Osteoblast (primary cell): ENCODE data around the gene EXOC4. TPM values are rescaled to one million over a fixed set of nuclear protein-coding genes. Genes with fewer than 3 reads are reported as not detected.

Source experiments
- DNase-seq: peaks from one replicate; pipeline ENCODE4 v3.0.0; 2011; ENCODE audit warnings: low spot score, mixed read lengths; ENCODE audit not compliant: insufficient read length; ENCODE audit errors: missing footprints
- H2AFZ ChIP-seq: 2 replicates; pipeline ENCODE4 v1.6.0; 2011; ENCODE audit warnings: mild to moderate bottlenecking, low read length
- H3K27ac ChIP-seq: 2 replicates; pipeline ENCODE4 v1.5.1; 2011; ENCODE audit warnings: mild to moderate bottlenecking, low read depth, low read length, moderate library complexity
- H3K27me3 ChIP-seq: 2 replicates; pipeline ENCODE4 v1.6.0; 2012; ENCODE audit warnings: mild to moderate bottlenecking, control low read depth, inconsistent platforms, low read length, moderate library complexity; ENCODE audit not compliant: insufficient read depth
- H3K36me3 ChIP-seq: 2 replicates; pipeline ENCODE4 v1.5.1; 2011; ENCODE audit warnings: mild to moderate bottlenecking, low read length, control low read depth, moderate library complexity; ENCODE audit not compliant: insufficient read depth
- H3K4me1 ChIP-seq: 2 replicates; pipeline ENCODE4 v1.5.1; 2011; ENCODE audit warnings: mild to moderate bottlenecking, low read length, control low read depth, moderate library complexity; ENCODE audit not compliant: insufficient read depth
- H3K4me2 ChIP-seq: 2 replicates; pipeline ENCODE4 v1.6.0; 2011; ENCODE audit warnings: mild to moderate bottlenecking, low read length; ENCODE audit not compliant: insufficient read depth
- H3K4me3 ChIP-seq: fragments of 200-600 bp; sonication (generic); 3 replicates; pipeline ENCODE4 v1.5.1; 2012; ENCODE audit warnings: mild to moderate bottlenecking, low read length, inconsistent platforms; ENCODE audit not compliant: insufficient read depth
- H3K79me2 ChIP-seq: 2 replicates; pipeline ENCODE4 v1.6.0; 2012; ENCODE audit warnings: mild to moderate bottlenecking, low read length, control low read depth, inconsistent platforms; ENCODE audit not compliant: insufficient read depth
- H3K9me3 ChIP-seq: 2 replicates; pipeline ENCODE4 v1.5.1; 2011; ENCODE audit warnings: low read depth, low read length, control low read depth
- H4K20me1 ChIP-seq: 2 replicates; pipeline ENCODE4 v1.6.0; 2012; ENCODE audit warnings: mild to moderate bottlenecking, low read length, control low read depth; ENCODE audit not compliant: insufficient read depth
- CTCF ChIP-seq: IDR thresholded peaks from 2 replicates; pipeline ENCODE4 v1.5.1; 2011; ENCODE audit warnings: mild to moderate bottlenecking, low read depth, low read length, moderate library complexity; ENCODE audit errors: extremely low read depth
- total RNA-seq: library from RNA; depleted of rRNA; stranded (reverse); fragments of >200 nt; gene quantifications from 2 replicates; pipeline ENCODE4 v1.2.3, GENCODE V29; 2012

The EXOC4 gene
- total RNA-seq, 1 donor, result 134 TPM

GRCh38 chr7:133691727-133692610 is 439.1 kb downstream of the EXOC4 start:
- DNase-seq, result no peak
- Histone ChIP-seq H3K4me2 (peak overlapping the region; percentile 64), H3K36me3 (no peaks in the 10 kb centered on the region), H3K27ac (peak overlapping the region; percentile 64), H2AFZ (no peak overlapping the region), H3K79me2 (no peaks in the 10 kb centered on the region), H4K20me1 (no peaks in the 10 kb centered on the region), H3K27me3 (no peaks in the 10 kb centered on the region), H3K9me3 (no peaks in the 10 kb centered on the region), H3K4me3 (no peak overlapping the region), H3K4me1 (peaks cover 28% of the 10 kb centered on the region)
- no peak for TF ChIP-seq CTCF

DNA sequence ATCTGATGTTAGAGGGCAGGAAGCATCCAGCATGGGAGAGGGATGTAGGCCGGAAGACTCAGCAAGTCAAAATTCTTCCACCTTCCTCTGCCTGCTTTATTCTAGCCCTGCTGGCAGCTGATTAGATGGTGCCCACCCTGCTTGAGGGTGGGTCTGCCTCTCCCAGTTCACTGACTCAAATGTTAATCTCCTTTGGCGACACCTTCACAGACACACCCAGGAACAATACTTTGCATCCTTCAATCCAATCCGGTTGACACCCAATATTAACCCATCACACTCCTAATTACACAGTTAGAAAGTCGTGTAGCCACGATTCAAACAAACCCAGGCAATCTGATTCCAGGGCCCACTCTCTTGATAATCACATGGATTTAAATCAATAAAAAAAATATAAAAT is 440.4 kb downstream of the EXOC4 start:
- Histone ChIP-seq H3K4me2 (no peak overlapping the region), H3K9me3 (no peaks in the 10 kb centered on the region), H3K36me3 (no peaks in the 10 kb centered on the region), H3K4me1 (peaks cover 37% of the 10 kb centered on the region), H3K4me3 (no peak overlapping the region), H3K27ac (no peak overlapping the region), H2AFZ (no peak overlapping the region), H3K27me3 (no peaks in the 10 kb centered on the region), H4K20me1 (no peaks in the 10 kb centered on the region), H3K79me2 (no peaks in the 10 kb centered on the region)
- no peak for TF ChIP-seq CTCF
- no peak for DNase-seq

DNA sequence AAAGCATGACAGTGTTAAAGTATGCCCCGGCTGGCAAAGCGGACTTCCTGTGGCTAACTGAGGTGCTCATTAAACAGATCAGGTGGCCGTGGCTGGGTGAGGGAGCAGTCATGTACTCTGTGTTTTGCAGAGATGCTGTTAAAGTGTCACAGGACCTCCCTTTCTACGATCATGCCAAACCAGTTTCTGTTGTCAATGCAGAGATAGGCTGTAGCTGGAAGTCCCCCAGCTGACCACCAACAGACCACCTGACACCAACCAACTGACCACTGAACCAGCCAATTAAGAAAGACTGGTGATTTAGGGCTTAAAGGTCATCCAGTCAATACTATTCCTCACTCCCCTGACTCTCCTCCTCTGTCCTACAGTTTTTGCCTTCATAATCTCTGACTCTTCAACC is 443.2 kb downstream of the EXOC4 start:
- no peak overlapping the region for H3K4me3 ChIP-seq
- H3K79me2 ChIP-seq, result no peaks in the 10 kb centered on the region
- no peaks in the 10 kb centered on the region for H3K9me3 ChIP-seq
- peaks cover 29% of the 10 kb centered on the region for H3K4me1 ChIP-seq
- no peak overlapping the region for H3K4me2 ChIP-seq
- no peaks in the 10 kb centered on the region for H3K36me3 ChIP-seq
- no peak for TF ChIP-seq CTCF
- H3K27me3 ChIP-seq, result no peaks in the 10 kb centered on the region
- H3K27ac ChIP-seq, result no peak overlapping the region
- no peak overlapping the region for H2AFZ ChIP-seq
- no peak for DNase-seq
- H4K20me1 ChIP-seq, result no peaks in the 10 kb centered on the region

DNA sequence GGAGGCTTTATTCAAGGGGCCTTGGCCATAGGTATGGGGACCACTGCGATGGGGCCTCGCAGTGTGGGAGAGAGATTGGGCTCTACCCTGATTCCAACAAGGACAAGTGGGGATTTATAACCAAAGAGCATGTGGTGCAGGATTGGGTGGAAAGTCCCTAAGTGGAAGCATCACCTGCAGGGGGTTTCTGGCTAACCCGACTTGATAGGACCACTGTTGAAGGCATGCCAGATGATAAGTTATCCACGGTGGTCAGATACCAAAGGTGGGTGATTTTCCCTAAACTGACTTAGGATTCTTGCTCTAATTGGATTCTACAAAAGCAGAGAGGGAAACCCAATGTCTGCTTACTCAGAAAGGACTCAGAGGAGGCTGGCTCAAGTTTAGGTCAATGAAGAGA is 444.7 kb downstream of the EXOC4 start:
- Histone ChIP-seq H3K4me1 (peaks cover 18% of the 10 kb centered on the region), H3K9me3 (no peaks in the 10 kb centered on the region), H4K20me1 (no peaks in the 10 kb centered on the region), H3K27me3 (no peaks in the 10 kb centered on the region), H3K79me2 (no peaks in the 10 kb centered on the region), H3K4me3 (no peak overlapping the region), H3K27ac (no peak overlapping the region), H3K4me2 (no peak overlapping the region), H3K36me3 (no peaks in the 10 kb centered on the region), H2AFZ (no peak overlapping the region)
- no peak for DNase-seq
- no peak for TF ChIP-seq CTCF
